ENCODE measurements around the gene HTR6.
A peak's percentile ranks its signal among the peaks of the same experiment; 100 is the strongest.

The HTR6 gene

GRCh38 chr1:19650416-19651140 lies 14.1 kb upstream of the HTR6 start:
- Histone ChIP-seq H3K23ac (ENCODE audit: low read length in 2 of 2) (no peak overlapping the region), H3K4me3 (ENCODE audit: insufficient read depth in 1 of 2, low read depth in 1 of 2, low read length in 2 of 2) (peak overlapping the region in 1 of 2 experiments; percentile 36), H3K4me2 (ENCODE audit: low read length, poor library complexity, severe bottlenecking) (peak overlapping the region; percentile 33), H3K36me3 (ENCODE audit: control insufficient read depth in 1 of 2, insufficient read depth in 2 of 2, low read depth in 1 of 2, low read length in 2 of 2) (peaks cover 17 to 20% of the 10 kb centered on the region in 2 experiments), H3K4ac (ENCODE audit: low read depth in 1 of 2, low read length in 2 of 2) (no peak overlapping the region), H3K9me3 (ENCODE audit: control insufficient read depth, low read length) (no peaks in the 10 kb centered on the region), H2BK12ac (ENCODE audit: low read length in 2 of 2) (no peak overlapping the region), H4K8ac (ENCODE audit: low read length) (no peak overlapping the region), H4K91ac (ENCODE audit: low read length) (no peak overlapping the region), H2AK5ac (ENCODE audit: low read length, severe bottlenecking) (no peak overlapping the region), H3K4me1 (ENCODE audit: control insufficient read depth, insufficient read depth, low read depth, low read length) (peaks cover 34% of the 10 kb centered on the region), H2AFZ (ENCODE audit: low read depth, low read length) (no peak overlapping the region), H3K9ac (ENCODE audit: low read length) (peak overlapping the region; percentile 79), H2BK120ac (ENCODE audit: low read depth, low read length) (no peak overlapping the region), H3K18ac (ENCODE audit: low read depth in 1 of 2, low read length in 2 of 2) (no peak overlapping the region), H3K14ac (ENCODE audit: low read length in 2 of 2) (no peak overlapping the region), H2BK15ac (ENCODE audit: low read depth, poor library complexity, severe bottlenecking) (no peak overlapping the region), H3K27me3 (ENCODE audit: control insufficient read depth in 1 of 2, insufficient read depth in 1 of 2, low read length in 2 of 2) (no peaks in the 10 kb centered on the region), H2BK5ac (ENCODE audit: low read depth, low read length, poor library complexity, severe bottlenecking) (no peak overlapping the region), H3K27ac (ENCODE audit: low read length, poor library complexity, severe bottlenecking) (no peak overlapping the region), H3K79me1 (replicated peaks; ENCODE audit: low read length, poor library complexity, severe bottlenecking) (peaks cover 39% of the 10 kb centered on the region)
- WGBS, result 74% methylated on average over 8 of the region's 12 CpGs
- DNase-seq, result no peak

- no peak overlapping the region for H3K14ac ChIP-seq (ENCODE audit: low read length in 2 of 2)
- no peak overlapping the region for H2BK5ac ChIP-seq (ENCODE audit: low read depth, low read length, poor library complexity, severe bottlenecking)
- DNase-seq, result peak; percentile 63
- peaks cover 24 to 26% of the 10 kb centered on the region in 2 experiments for H3K36me3 ChIP-seq (ENCODE audit: control insufficient read depth in 1 of 2, insufficient read depth in 2 of 2, low read depth in 1 of 2, low read length in 2 of 2)
- peak overlapping the region in 1 of 2 experiments; percentile 36 for H3K4me3 ChIP-seq (ENCODE audit: insufficient read depth in 1 of 2, low read depth in 1 of 2, low read length in 2 of 2)
- peaks cover 28% of the 10 kb centered on the region for H3K4me1 ChIP-seq (ENCODE audit: control insufficient read depth, insufficient read depth, low read depth, low read length)
- peaks cover 39% of the 10 kb centered on the region for H3K79me1 ChIP-seq (replicated peaks; ENCODE audit: low read length, poor library complexity, severe bottlenecking)
- H3K9ac ChIP-seq (ENCODE audit: low read length), result peak overlapping the region; percentile 79
- H3K4me2 ChIP-seq (ENCODE audit: low read length, poor library complexity, severe bottlenecking), result peak overlapping the region; percentile 33
- H2BK12ac ChIP-seq (ENCODE audit: low read length in 2 of 2), result no peak overlapping the region
- no peak overlapping the region for H2AK5ac ChIP-seq (ENCODE audit: low read length, severe bottlenecking)
- no peak overlapping the region for H3K4ac ChIP-seq (ENCODE audit: low read depth in 1 of 2, low read length in 2 of 2)
- H3K9me3 ChIP-seq (ENCODE audit: control insufficient read depth, low read length), result no peaks in the 10 kb centered on the region
- no peak overlapping the region for H4K8ac ChIP-seq (ENCODE audit: low read length)
- no peak overlapping the region for H2AFZ ChIP-seq (ENCODE audit: low read depth, low read length)
- no peak overlapping the region for H2BK15ac ChIP-seq (ENCODE audit: low read depth, poor library complexity, severe bottlenecking)
- 25% methylated on average over 11 of the region's 11 CpGs for WGBS
- H3K23ac ChIP-seq (ENCODE audit: low read length in 2 of 2), result no peak overlapping the region
- H4K91ac ChIP-seq (ENCODE audit: low read length), result no peak overlapping the region
- no peak overlapping the region for H2BK120ac ChIP-seq (ENCODE audit: low read depth, low read length)
- no peak overlapping the region for H3K18ac ChIP-seq (ENCODE audit: low read depth in 1 of 2, low read length in 2 of 2)
- no peaks in the 10 kb centered on the region for H3K27me3 ChIP-seq (ENCODE audit: control insufficient read depth in 1 of 2, insufficient read depth in 1 of 2, low read length in 2 of 2)
- no peak overlapping the region for H3K27ac ChIP-seq (ENCODE audit: low read length, poor library complexity, severe bottlenecking)
These were observed 13.4 kb upstream of the HTR6 start for GRCh38 chr1:19651141-19651737.

GRCh38 chr1:19654386-19654785 lies 10.3 kb upstream of the HTR6 start:
- Histone ChIP-seq H3K79me1 (replicated peaks; ENCODE audit: low read length, poor library complexity, severe bottlenecking) (peaks cover 46% of the 10 kb centered on the region), H3K18ac (ENCODE audit: low read depth in 1 of 2, low read length in 2 of 2) (no peak overlapping the region), H3K23ac (ENCODE audit: low read length in 2 of 2) (no peak overlapping the region), H2BK12ac (ENCODE audit: low read length in 2 of 2) (no peak overlapping the region), H4K8ac (ENCODE audit: low read length) (no peak overlapping the region), H3K4me1 (ENCODE audit: control insufficient read depth, insufficient read depth, low read depth, low read length) (peaks cover 21% of the 10 kb centered on the region), H2AK5ac (ENCODE audit: low read length, severe bottlenecking) (no peak overlapping the region), H3K27ac (ENCODE audit: low read length, poor library complexity, severe bottlenecking) (no peak overlapping the region), H3K9me3 (ENCODE audit: control insufficient read depth, low read length) (no peaks in the 10 kb centered on the region), H3K36me3 (ENCODE audit: control insufficient read depth in 1 of 2, insufficient read depth in 2 of 2, low read depth in 1 of 2, low read length in 2 of 2) (peaks cover 50% of the 10 kb centered on the region in 2 experiments), H3K4ac (ENCODE audit: low read depth in 1 of 2, low read length in 2 of 2) (no peak overlapping the region), H3K4me3 (ENCODE audit: insufficient read depth in 1 of 2, low read depth in 1 of 2, low read length in 2 of 2) (no peak overlapping the region), H2AFZ (ENCODE audit: low read depth, low read length) (no peak overlapping the region), H2BK5ac (ENCODE audit: low read depth, low read length, poor library complexity, severe bottlenecking) (no peak overlapping the region), H2BK120ac (ENCODE audit: low read depth, low read length) (no peak overlapping the region), H4K91ac (ENCODE audit: low read length) (no peak overlapping the region), H3K27me3 (ENCODE audit: control insufficient read depth in 1 of 2, insufficient read depth in 1 of 2, low read length in 2 of 2) (no peaks in the 10 kb centered on the region), H2BK15ac (ENCODE audit: low read depth, poor library complexity, severe bottlenecking) (no peak overlapping the region), H3K9ac (ENCODE audit: low read length) (peak overlapping the region; percentile 36), H3K14ac (ENCODE audit: low read length in 2 of 2) (no peak overlapping the region), H3K4me2 (ENCODE audit: low read length, poor library complexity, severe bottlenecking) (no peak overlapping the region)
- WGBS, result 90% methylated on average over 5 of the region's 5 CpGs
- DNase-seq, result peak; percentile 33

- Histone ChIP-seq H3K4me2 (ENCODE audit: low read length, poor library complexity, severe bottlenecking) (no peak overlapping the region), H2BK12ac (ENCODE audit: low read length in 2 of 2) (no peak overlapping the region), H4K91ac (ENCODE audit: low read length) (no peak overlapping the region), H2AFZ (ENCODE audit: low read depth, low read length) (no peak overlapping the region), H3K23ac (ENCODE audit: low read length in 2 of 2) (no peak overlapping the region), H2BK5ac (ENCODE audit: low read depth, low read length, poor library complexity, severe bottlenecking) (no peak overlapping the region), H3K27me3 (ENCODE audit: control insufficient read depth in 1 of 2, insufficient read depth in 1 of 2, low read length in 2 of 2) (no peaks in the 10 kb centered on the region), H3K9me3 (ENCODE audit: control insufficient read depth, low read length) (no peaks in the 10 kb centered on the region), H2BK120ac (ENCODE audit: low read depth, low read length) (no peak overlapping the region), H4K8ac (ENCODE audit: low read length) (no peak overlapping the region), H3K9ac (ENCODE audit: low read length) (peak overlapping the region; percentile 36), H3K18ac (ENCODE audit: low read depth in 1 of 2, low read length in 2 of 2) (no peak overlapping the region), H3K27ac (ENCODE audit: low read length, poor library complexity, severe bottlenecking) (no peak overlapping the region), H3K4me1 (ENCODE audit: control insufficient read depth, insufficient read depth, low read depth, low read length) (peaks cover 24% of the 10 kb centered on the region), H3K4ac (ENCODE audit: low read depth in 1 of 2, low read length in 2 of 2) (no peak overlapping the region), H2AK5ac (ENCODE audit: low read length, severe bottlenecking) (no peak overlapping the region), H3K14ac (ENCODE audit: low read length in 2 of 2) (no peak overlapping the region), H3K4me3 (ENCODE audit: insufficient read depth in 1 of 2, low read depth in 1 of 2, low read length in 2 of 2) (no peak overlapping the region), H2BK15ac (ENCODE audit: low read depth, poor library complexity, severe bottlenecking) (no peak overlapping the region), H3K36me3 (ENCODE audit: control insufficient read depth in 1 of 2, insufficient read depth in 2 of 2, low read depth in 1 of 2, low read length in 2 of 2) (peaks cover 50% of the 10 kb centered on the region in 2 experiments), H3K79me1 (replicated peaks; ENCODE audit: low read length, poor library complexity, severe bottlenecking) (peaks cover 46% of the 10 kb centered on the region)
- DNase-seq, result no peak
- 93% methylated on average over 15 of the region's 15 CpGs for WGBS
These were observed 9.6 kb upstream of the HTR6 start for GRCh38 chr1:19654886-19655717.

Measured in mesenchymal stem cell (in vitro differentiated cells and primary cell).